ENCODE data around the gene PSKH1.
A peak's percentile ranks its signal among the peaks of the same experiment; 100 is the strongest.

Gene PSKH1

GRCh38 chr16:67847064-67847861 lies 45.8 kb upstream of the PSKH1 start, which contains the start of gene CENPT:
CENPT (minus strand) TSS chr16:67847693; CDS start chr16:67833859, 13,834 bp downstream.
- peaks cover 25% of the 10 kb centered on the region for H3K36me3 ChIP-seq (ENCODE audit: control insufficient read depth, low read length)
- peaks cover 7% of the 10 kb centered on the region; the same call in 1 of the 2 replicates for H3F3A ChIP-seq (ENCODE audit: control insufficient read depth, insufficient read depth)
- no peaks in the 10 kb centered on the region for H3K27me3 ChIP-seq (ENCODE audit: control insufficient read depth, low read length)
- peak within 1 kb of the TSS; percentile 77 for H3K4me3 ChIP-seq (ENCODE audit: low read length)
- TF ChIP-seq EZH2phosphoT487 (IDR thresholded peaks at IDR 0.05; ENCODE audit: borderline replicate concordance, low read length) (no peak), CTCF (IDR thresholded peaks at IDR 0.05; ENCODE audit: low read depth, low read length, poor library complexity, severe bottlenecking) (no peak)
- H4K20me1 ChIP-seq (ENCODE audit: control insufficient read depth, insufficient read depth, low read depth, low read length): peaks cover 7% of the 10 kb centered on the region
- peaks cover 43% of the 10 kb centered on the region for H3K4me1 ChIP-seq (ENCODE audit: control insufficient read depth, low read length)
- H3K9me2 ChIP-seq (replicated peaks; ENCODE audit: control insufficient read depth, low read length): no peaks in the 10 kb centered on the region
- peaks cover 92% of the 10 kb centered on the region for H3K79me2 ChIP-seq (ENCODE audit: control insufficient read depth, low read length)
- peak within 1 kb of the TSS; percentile 67 for H3K27ac ChIP-seq (ENCODE audit: low read depth, low read length)
- no peaks in the 10 kb centered on the region for H3K9me3 ChIP-seq (ENCODE audit: control insufficient read depth, insufficient read depth, low read length)
- peak within 1 kb of the TSS; percentile 78 for H3K4me2 ChIP-seq (ENCODE audit: low read length)

GRCh38 chr16:67848118-67848517 lies 44.9 kb upstream of the PSKH1 start:
- Histone ChIP-seq H3K79me2 (ENCODE audit: control insufficient read depth, low read length) (peaks cover 92% of the 10 kb centered on the region), H3K9me3 (ENCODE audit: control insufficient read depth, insufficient read depth, low read length) (no peaks in the 10 kb centered on the region), H3F3A (ENCODE audit: control insufficient read depth, insufficient read depth) (peaks cover 7% of the 10 kb centered on the region; the same call in 1 of the 2 replicates), H3K4me1 (ENCODE audit: control insufficient read depth, low read length) (peaks cover 42% of the 10 kb centered on the region), H3K36me3 (ENCODE audit: control insufficient read depth, low read length) (peaks cover 24% of the 10 kb centered on the region), H3K27me3 (ENCODE audit: control insufficient read depth, low read length) (no peaks in the 10 kb centered on the region), H3K4me2 (ENCODE audit: low read length) (peak overlapping the region; percentile 78), H3K27ac (ENCODE audit: low read depth, low read length) (no peak overlapping the region), H3K9me2 (replicated peaks; ENCODE audit: control insufficient read depth, low read length) (no peaks in the 10 kb centered on the region), H3K4me3 (ENCODE audit: low read length) (peak overlapping the region; percentile 77), H4K20me1 (ENCODE audit: control insufficient read depth, insufficient read depth, low read depth, low read length) (peaks cover 6% of the 10 kb centered on the region)
- TF ChIP-seq EZH2phosphoT487 (IDR thresholded peaks at IDR 0.05; ENCODE audit: borderline replicate concordance, low read length): no peak
- no peak for TF ChIP-seq CTCF (IDR thresholded peaks at IDR 0.05; ENCODE audit: low read depth, low read length, poor library complexity, severe bottlenecking)

GRCh38 chr16:67853670-67854069 lies 39.4 kb upstream of the PSKH1 start:
- H4K20me1 ChIP-seq (ENCODE audit: control insufficient read depth, insufficient read depth, low read depth, low read length): 0 out of 2 replicates have a peak, but pooled peaks cover 4% of the 10 kb centered on the region
- TF ChIP-seq EZH2phosphoT487 (IDR thresholded peaks at IDR 0.05; ENCODE audit: borderline replicate concordance, low read length) (no peak), CTCF (IDR thresholded peaks at IDR 0.05; ENCODE audit: low read depth, low read length, poor library complexity, severe bottlenecking) (no peak)
- H3K79me2 ChIP-seq (ENCODE audit: control insufficient read depth, low read length): peaks cover 98% of the 10 kb centered on the region

More at GRCh38 chr16:67853670-67854069, 39.4 kb upstream of the PSKH1 start:
- Histone ChIP-seq H3K4me3 (ENCODE audit: low read length) (no peak overlapping the region), H3F3A (ENCODE audit: control insufficient read depth, insufficient read depth) (no peaks in the 10 kb centered on the region), H3K4me1 (ENCODE audit: control insufficient read depth, low read length) (peaks cover 6% of the 10 kb centered on the region; the same call in 1 of the 2 replicates), H3K9me2 (replicated peaks; ENCODE audit: control insufficient read depth, low read length) (no peaks in the 10 kb centered on the region), H3K27me3 (ENCODE audit: control insufficient read depth, low read length) (no peaks in the 10 kb centered on the region), H3K27ac (ENCODE audit: low read depth, low read length) (no peak overlapping the region), H3K36me3 (ENCODE audit: control insufficient read depth, low read length) (peaks cover 29% of the 10 kb centered on the region), H3K9me3 (ENCODE audit: control insufficient read depth, insufficient read depth, low read length) (no peaks in the 10 kb centered on the region), H3K4me2 (ENCODE audit: low read length) (no peak overlapping the region)

Measured in DOHH2 (cell line).